ENCODE data around the gene SCN11A.

The SCN11A gene
- 0.74 to 1.6 reads per million in 2 donors for total RNA-seq

- DNase-seq, result peak; percentile 66
Measured at GRCh38 chr3:39051649-39052561, at the start of gene SCN11A, which contains the start of gene WDR48. Gene SCN11A, minus strand, starts transcription at chr3:39051944. Its CDS starts 101,582 bp downstream, at chr3:38950362. Gene WDR48, plus strand, starts transcription at chr3:39052016. Its CDS starts 10 bp downstream, at chr3:39052026.

GRCh38 chr3:39101022-39101689, 49.4 kb upstream of the SCN11A start:
- DNase-seq, result no peak

DNA sequence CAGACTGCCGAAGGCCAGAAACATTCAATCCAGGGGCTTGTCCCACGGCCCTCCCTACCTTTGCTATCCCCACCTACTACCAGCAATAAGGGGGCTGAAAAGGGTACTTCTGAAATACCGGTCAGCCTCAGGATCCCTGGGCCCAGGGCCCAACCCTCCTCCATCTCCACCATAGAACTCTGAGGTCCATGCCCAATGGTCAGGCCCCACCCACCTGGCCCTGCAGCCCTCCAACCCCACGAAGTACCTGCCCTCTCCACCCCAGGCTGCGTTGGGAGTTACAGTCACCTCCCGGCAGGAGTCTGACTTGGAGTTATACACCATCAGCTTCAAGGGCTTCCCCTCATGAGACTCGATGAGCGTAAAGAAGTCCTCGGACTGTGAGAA, 48.7 kb upstream of the SCN11A start:
- no peak for DNase-seq

DNA sequence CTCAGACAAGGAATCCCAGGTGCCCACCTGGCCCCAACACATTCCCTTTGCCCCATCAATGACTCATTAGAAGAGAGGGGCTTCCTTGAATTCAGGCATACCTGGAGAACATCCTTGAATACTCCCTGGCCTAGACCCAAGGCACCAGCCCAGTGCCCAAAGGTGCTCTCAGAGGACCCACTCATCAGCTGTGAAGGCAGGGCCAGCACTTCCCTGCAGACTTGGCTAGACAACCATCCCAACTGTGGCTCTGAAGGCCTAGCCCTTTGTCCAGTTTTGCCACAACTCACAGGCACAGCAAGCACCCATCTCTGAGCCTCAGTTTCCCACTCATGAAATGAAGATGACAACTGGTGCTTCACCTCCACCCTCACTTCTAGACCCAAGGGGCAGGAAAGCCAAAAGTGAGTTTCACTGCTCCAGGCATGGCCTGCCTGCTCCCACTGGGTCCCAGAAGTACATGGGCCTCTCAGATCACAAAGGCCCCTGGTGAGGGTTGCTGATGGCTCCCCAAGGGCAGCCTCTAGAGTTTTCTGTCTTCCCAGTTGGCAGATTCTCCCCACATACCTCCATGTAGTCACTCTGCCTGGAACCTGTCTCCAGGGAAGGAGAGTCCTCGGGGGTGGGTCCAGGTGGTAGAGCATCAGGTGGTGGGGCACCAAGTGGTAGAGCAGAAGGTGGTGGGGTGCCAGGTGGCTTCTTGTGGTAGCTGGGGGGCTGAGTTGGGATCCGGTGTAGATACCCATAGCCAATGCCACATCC, 48.2 kb upstream of the SCN11A start:
- no peak for DNase-seq

DNA sequence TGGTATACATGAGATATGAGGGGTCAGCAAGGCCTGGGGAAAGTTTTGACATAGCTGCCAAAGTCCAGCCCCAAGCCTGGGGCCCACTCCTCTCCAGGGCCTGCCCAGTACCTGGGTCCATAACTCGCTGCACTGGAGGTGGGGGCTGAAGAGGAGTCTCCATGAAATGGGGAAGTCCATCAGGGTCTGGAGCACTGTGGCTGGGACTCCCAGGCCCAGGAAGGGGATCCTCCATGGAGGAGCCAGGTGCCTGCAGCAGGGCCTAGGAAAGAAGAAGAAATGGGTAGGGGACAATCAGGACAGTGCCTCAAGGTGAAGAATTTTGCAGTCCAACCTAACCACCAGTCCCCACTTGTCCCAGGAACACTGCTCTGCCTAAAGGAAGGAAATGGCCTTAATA, 47.5 kb upstream of the SCN11A start:
- DNase-seq, result no peak

GRCh38 chr3:39098473-39099000, 46.8 kb upstream of the SCN11A start:
- DNase-seq, result no peak

DNA sequence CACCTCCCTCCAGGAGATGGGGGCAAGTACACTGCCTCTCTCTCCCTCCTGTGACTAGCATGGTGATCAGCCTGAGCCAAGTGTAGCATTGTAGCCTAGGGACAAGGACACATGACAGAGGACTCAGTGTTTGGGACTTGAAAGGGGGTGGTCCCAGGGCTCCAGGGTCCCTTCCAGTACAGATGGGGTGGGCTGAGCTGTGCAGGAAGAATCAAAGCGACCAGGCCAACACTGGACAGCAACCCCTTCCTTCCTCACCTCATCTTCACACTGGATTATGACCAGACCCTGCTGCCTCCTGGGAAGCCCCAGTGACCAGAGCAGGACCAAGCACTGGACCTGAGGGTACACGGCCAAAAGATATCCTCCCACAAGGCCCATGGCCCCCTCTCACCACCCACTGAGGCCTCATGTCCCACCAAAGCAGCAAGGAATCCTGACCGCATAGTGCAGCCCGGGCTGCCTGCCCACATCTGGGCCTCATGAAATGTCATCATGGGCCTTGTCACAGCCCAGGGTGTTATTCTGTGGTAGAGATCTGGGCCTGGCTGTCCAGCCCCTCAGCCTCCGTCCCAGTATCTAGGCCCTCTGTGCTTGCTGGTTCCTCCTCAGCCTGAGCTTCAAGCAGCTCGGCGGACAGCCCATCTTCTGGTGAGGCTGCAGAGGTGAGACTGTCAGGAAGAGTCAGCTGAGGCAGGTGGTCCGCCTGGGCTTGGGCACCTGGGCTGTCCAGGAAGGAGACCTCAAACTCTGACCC, 46.1 kb upstream of the SCN11A start:
- no peak for DNase-seq

DNA sequence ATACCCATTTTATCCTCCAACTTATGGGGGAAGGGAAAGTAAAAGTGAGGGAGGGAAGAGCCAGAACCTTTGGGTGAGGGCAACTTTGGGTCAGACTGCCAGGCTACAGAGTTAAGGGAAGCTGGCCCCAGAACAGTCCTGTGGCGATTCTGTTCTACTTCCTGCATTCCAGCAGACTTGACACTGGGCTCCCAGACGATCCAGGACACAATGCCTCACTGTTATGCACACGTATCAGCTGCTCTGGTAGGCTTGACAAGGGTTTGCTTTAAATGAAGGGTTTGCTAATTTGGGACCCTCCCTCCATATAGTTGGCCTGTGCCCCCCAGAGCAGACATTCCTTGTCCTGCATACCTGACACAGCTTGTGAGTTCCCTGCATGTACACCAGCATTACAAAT, 45.0 kb upstream of the SCN11A start:
- DNase-seq, result no peak

DNA sequence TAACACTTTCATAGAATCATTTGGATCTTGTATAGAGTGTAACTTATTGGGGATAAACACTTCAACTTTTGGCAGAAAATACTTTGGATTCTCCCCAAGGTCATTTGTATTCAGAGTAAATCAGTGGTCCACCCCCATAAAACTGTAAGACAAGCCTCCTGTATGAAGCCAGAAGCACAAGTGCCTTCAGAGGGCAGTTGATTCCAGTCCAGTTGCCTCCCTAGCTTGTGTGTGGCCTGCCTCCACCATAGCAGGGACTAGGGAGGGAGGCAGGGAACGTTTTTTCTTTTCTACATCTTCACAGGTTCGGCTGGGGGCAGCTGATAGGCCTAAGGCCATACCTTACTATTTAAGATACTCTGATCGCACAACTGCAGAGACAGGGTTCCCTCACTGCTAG, 44.0 kb upstream of the SCN11A start:
- no peak for DNase-seq

DNA sequence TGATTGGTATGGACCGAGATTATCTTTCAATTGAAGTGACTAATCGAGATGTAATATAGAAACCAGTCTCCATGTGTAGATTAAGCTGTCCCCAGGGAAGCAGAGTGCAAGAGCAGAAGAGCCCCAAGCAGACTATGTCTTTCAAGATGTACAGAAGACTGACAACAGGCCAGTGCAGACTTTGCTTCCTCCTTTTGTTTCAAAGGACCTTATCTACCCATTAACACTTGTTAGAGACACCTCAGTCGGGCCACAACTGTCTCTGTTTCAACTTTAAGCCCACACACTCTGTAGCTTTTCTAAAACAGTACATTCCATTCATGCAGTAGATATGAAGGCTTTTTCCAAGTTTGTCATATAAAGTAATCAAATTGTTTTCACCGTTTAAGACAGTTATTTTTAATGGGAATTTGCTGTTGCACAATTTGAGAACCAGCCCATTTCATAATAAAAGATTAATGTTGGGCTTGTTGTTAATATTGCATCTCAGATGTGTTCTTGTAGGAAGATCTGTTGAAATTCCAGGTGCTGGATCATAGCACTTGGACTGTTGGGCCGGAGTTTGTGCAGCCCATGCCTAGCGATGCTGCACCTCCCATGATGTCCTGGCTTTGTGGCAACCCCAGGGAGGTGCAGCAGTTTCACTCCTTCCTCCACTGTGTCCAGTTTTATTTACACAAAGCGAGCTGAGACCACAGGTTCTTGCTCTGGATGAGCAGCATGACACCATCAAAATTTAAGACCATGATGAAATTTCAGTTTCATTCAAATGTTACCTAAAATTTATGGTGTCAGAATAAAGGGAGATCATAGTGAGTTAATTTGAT, 43.3 kb upstream of the SCN11A start:
- no peak for DNase-seq

DNA sequence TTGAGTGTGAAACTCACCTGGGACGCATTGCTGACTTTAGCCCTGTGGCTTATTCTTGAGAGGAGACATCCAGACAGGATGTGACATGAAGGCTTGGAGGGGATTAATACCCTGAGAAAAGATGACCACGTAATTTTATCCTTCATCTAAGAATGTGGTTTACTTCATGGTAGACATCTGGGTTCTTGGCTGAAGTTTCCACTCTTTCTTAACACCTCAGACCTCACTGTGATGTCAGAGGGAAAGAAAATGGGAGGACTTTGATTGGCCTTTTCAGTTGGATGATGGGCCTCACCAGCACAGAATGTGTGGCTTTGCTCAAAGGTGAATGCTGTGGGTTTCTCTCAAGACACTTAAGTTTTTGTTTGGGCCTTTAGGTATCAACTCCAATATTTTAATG, 39.2 kb upstream of the SCN11A start:
- no peak for DNase-seq

GRCh38 chr3:39088889-39089288, 37.1 kb upstream of the SCN11A start:
- no peak for DNase-seq

GRCh38 chr3:39088456-39088855, 36.7 kb upstream of the SCN11A start:
- no peak for DNase-seq

DNA sequence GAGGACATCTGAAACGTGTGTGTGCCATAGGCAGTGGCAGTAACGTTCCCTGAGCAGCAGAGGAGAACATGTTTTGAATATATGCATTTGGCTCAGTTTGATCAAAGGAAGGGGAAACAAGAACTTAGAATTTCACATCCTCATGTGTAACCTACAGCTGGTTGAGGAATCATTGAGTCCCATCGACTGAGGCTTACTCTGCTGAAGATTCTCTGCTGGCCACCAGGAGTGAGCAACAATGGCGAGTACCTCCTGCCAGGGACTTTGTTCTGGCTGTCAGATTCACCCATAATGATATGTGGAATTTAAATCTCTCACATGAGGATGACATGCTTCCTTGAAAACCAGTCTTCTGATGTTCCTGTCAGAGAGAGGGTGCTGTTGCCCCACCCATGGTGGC, 34.4 kb upstream of the SCN11A start:
- no peak for DNase-seq

DNA sequence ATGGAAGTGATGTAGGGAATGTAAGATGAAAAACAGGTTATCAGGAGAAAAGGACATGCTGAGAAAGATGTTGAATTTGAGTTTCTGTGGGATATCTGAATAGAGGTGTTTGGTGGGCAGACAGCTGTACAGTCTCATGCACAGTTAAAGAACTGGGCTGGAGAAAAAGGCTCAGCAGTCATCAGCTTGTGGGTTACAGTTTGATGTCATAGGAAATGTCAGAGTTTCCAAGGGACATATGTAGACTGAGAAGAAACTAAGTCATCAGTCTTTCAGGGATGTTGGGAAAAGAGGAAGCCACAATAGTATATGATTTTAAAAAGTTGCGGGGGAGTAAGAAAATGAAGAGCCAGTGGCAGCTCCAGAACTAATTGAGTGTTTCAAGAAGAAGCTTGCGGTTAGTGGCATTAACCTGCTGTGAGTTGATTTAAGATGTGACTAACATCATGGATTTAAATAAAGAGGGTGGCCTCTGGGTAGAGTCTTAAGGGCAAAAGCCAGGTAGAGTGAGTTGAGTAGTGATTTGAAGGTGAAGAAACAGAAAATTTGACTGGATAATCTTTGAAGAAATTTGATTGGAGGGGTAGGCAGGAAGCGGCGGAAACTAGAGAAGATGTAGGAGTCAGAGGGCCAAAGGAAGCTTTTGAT, 31.0 kb upstream of the SCN11A start:
- no peak for DNase-seq

DNA sequence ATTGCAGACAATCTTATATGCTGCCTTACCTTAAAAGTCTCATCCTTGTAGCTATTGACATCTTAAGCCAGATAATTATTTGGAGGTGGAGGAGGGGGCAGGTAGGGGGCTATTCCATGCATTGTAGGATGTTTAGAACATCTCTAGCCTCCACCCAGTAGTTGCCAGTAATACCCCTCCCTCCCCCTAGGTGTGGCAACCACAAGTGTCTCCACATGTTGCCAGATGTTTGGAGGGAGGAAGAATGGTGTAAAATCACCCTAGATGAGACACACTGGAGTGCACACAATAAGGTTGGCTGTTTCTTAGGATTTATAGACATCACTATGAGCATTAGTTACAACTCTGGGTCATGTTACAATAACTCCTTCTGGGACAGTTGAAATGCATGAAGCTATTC, 28.3 kb upstream of the SCN11A start:
- no peak for DNase-seq

- no peak for DNase-seq
Measured at GRCh38 chr3:39079530-39079929, 27.8 kb upstream of the SCN11A start.

DNA sequence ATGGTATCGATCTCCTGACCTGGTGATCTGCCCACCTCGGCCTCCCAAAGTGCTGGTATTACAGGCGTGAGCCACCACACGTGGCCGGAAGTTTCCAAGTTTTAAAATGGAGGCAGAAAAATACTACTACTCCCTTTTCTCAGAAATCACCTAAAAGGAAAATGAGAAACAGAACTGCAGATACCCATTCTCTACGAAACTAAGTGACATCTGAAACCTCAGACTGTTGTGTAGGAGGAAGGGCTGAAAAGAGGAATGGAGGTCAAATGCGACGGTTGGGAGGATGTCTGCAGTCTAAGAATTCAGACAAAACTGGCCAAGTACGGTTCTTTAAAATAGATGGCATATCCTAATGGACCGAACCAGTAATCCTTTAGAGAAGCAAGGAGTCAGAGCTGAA, 24.2 kb upstream of the SCN11A start:
- no peak for DNase-seq

DNA sequence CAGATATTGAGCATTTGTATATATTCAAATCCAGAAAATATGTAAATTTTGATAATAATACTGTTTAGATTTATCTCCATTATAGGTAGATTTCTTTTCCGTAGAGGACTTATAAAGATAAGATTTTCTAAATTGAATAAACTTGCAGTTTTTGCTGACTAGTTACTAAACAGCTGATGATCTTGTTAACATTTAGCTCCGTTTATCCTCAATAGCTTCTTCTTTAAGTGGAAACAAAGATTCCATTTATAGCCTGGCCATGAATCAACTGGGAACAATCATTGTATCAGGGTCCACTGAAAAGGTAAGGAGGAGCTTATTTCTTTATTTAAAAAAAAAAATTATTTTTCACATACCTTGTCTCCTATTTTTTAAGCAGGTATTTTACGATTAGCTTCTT, 16.8 kb upstream of the SCN11A start:
- no peak for DNase-seq

DNA sequence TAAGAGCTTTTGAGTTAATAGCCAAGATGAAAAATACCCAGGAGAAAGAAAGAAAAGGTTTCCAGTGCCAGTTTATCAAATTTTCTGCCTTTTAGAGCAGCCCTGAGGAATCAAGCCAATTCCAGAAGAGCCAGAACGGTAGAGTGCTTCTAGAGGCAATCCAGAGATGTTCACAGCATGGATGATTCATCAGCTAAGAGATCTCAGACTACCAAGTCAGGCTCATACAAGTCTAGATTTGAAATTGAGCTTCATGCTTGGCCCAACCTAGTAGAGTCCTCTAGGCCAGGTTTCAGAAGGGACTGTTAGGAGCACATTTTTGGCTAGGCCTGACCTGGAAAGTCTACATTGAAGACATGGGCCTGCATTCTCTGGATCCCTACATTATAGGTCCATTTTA, 15.5 kb upstream of the SCN11A start:
- no peak for DNase-seq

GRCh38 chr3:39065197-39065596, 13.5 kb upstream of the SCN11A start:
- DNase-seq, result no peak
